DOHH2 (cell line): ENCODE results near the gene MUC5AC.

Source experiments
- EZH2phosphoT487 ChIP-seq: fragments of 200-600 bp; sonication (generic); IDR thresholded peaks from 2 replicates; pipeline ENCODE4 v1.6.1; 2017; ENCODE audit warnings: borderline replicate concordance, mild to moderate bottlenecking, antibody characterized with exemption, low read length, moderate library complexity, mixed read lengths
- TF ChIP-seq, protein P1 (sequence below): fragments of 200-600 bp; sonication (generic); IDR thresholded peaks from one replicate; pipeline ENCODE4 v1.5.1; 2014; ENCODE audit warnings: antibody characterized with exemption, mild to moderate bottlenecking, low read depth, low read length; ENCODE audit not compliant: poor library complexity, severe bottlenecking

DNA sequence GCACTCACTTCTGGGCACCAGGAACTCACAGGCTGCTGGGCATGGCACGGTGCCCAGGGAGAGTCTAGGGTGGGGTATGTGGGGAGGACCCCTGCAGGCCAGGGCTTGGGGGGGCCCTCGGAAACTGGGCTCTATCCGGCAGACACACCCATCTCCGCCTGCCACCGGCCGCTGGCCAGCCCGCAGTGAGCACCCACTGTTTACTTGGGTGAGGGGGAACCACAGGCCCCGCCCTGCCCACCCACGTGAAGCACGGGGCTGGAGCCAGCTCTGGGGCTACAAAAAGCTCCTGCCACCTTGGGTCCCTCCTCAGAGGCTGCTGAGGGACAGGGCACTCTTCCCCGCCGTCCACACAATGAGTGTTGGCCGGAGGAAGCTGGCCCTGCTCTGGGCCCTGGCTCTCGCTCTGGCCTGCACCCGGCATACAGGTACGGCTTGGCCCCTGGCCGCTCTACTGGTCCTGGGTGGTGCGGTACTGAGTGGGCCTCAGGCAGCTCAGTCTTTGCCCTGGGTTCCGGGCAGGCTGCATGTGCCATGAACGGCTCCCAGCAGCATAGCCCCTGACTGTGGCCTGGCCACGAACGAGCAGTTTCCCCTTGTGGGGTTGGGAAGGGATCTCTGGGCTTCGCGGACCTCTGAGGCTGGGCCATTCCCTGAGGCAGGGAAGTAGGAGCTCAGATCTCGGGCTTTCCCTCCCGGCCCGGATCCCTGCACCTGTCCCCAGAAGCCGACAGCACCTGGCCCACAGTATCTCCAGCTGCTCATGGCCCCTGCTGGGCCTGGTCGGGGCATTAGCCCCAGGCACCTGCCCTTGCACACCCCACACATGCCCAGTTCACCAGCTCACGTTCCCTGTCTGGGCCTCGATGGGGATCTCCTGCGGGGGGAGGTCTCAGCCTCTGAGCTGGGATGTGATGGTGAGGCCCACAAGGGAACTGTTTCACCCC lies at the start of gene MUC5AC:
- TF ChIP-seq, protein P1, sequence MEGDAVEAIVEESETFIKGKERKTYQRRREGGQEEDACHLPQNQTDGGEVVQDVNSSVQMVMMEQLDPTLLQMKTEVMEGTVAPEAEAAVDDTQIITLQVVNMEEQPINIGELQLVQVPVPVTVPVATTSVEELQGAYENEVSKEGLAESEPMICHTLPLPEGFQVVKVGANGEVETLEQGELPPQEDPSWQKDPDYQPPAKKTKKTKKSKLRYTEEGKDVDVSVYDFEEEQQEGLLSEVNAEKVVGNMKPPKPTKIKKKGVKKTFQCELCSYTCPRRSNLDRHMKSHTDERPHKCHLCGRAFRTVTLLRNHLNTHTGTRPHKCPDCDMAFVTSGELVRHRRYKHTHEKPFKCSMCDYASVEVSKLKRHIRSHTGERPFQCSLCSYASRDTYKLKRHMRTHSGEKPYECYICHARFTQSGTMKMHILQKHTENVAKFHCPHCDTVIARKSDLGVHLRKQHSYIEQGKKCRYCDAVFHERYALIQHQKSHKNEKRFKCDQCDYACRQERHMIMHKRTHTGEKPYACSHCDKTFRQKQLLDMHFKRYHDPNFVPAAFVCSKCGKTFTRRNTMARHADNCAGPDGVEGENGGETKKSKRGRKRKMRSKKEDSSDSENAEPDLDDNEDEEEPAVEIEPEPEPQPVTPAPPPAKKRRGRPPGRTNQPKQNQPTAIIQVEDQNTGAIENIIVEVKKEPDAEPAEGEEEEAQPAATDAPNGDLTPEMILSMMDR = no peak
- no peak for TF ChIP-seq EZH2phosphoT487
